Erythroblast (primary cell): ENCODE measurements around the gene PCSK7.

Source experiments
- GATA1 ChIP-seq: IDR thresholded peaks from 2 replicates; pipeline ENCODE4 v1.6.1; 2011; ENCODE audit warnings: low read depth, mild to moderate bottlenecking, control low read depth, low read length, moderate library complexity
- POLR2A ChIP-seq: IDR thresholded peaks from 2 replicates; pipeline ENCODE4 v1.6.1; 2011; ENCODE audit warnings: mild to moderate bottlenecking, low read length

DNA sequence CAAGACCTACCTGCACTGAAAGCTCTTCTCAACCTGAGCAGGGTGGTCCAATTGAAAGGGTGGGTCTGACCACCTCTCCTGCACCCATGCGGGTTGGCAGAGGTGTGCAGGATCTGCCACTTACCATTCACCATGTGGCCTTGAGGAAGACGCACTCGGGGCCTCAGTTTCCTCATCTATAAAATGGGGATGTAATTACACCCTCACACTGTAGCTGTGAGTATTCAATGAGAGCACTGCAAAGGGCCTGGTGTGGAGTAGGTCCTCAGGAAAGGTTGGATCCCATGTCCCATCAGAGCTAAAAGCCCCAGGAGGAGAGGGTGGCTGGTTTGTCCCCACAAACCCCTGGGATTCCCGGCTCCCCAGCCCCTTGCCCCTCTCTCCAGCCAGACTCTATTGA is 33.3 kb downstream of the PCSK7 start:
- TF ChIP-seq POLR2A (no peak), GATA1 (no peak)
